Measurements from ENCODE around the gene RRP9.
"Not testable (repeated sequence)": the region's sequence is repeated elsewhere in the genome, so short reads cannot be mapped to it uniquely, and the experiment has no call there.

RRP9 gene

DNA sequence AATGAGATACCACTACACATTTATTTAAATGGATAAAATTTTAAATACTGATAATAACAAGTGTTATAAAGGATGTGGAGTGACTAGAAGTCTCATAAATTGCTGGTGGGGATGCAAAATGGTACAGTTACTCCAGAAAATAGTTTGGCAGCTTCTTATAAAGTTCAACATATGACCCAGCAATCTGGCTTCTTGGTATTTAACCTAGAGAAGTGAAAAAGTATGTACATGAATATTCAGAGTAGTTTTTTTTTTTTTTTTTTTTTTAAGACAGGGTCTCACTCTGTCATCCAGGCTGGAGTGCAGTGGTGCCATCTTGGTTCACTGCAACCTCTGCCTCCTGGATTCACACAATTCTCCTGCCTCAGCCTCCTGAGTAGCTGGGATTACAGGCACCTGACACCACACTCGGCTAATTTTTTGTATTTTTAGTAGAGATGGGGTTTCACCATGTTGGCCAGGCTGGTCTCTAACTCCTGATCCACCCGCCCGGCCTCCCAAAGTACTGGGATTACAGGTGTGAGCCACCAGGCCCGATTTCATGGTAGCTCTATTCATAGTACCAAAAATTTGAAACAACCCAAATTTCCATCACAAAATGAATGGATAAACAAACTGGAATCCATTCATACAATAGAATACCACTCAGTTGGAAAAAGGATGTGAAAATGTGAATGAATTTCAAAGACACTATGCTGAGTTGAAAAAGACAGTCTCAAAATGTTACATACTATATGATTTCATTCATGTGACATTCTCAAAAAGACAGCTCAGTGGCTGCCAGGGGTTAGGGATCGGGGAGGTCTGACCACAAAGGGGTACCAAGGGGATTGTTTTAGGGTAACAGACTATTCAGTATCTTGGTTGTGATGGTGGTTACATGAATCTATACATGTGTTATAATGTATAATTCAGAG is 14.4 kb downstream of the RRP9 start:
- DNase-seq (ENCODE audit: insufficient read length, low spot score) (no peak), FAIRE-seq (no peak)

DNA sequence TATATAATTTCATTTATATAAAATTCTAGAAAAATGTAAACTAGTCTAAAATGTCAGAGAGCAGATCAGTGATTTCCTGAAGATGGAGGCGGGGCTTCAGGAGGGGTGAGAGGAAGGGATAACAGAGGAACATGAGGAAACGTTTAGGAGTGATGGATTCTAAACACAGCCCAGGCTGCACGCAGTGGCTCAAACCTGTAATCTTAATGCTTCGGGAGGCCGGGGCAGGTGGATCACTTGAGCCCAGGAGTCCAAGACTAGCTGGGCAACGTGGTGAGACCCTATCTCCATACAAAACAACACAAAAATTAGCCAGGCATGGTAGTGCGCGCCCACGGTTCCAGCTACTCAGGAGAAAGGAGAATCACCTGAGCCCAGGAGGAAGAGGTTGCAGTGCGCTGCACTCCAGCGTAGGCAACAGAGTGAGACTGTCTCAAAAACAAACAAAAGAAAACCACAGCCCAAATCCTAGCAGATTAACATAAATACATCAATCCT is 20.6 kb downstream of the RRP9 start:
- DNase-seq (ENCODE audit: insufficient read length, low spot score) (no peak), FAIRE-seq (no peak)

DNA sequence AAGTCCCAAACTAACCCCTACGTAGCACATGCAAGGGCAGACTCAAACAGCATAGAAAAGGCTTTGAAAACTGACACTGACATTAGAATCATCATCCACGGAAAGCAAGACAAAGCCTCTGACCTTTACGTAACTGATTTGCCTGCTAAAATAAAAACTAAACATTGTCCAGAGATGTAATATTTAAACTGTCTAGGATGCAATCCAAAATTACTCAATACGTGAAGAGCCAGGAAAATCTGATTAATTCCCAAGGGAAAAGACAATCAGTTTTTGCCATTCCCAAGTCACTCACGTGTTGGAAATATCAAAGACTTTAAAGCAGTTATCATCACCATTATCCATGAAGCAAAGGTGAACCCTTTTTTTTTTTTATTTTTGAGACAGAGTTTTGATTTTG is 25.3 kb downstream of the RRP9 start:
- no peak for DNase-seq (ENCODE audit: insufficient read length, low spot score)
- FAIRE-seq, result no peak

DNA sequence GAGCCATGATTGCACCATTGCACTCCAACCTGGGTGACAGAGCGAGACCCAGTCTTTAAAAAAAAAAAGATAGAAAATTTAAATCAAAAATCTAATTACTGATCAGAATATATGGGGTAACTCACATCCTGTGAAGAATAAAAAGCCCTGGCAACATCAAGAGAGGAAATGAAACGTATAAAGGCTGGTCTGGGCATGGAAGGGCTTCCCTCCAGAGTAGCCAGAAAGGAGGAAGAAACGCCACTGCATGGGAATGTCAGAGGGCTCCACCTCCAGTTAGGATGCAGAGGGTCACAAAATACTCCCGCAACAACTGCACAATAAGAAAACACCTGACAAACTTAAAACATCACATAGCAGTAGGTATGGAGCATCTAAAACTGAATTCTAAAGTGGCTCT is 33.7 kb downstream of the RRP9 start:
- DNase-seq (ENCODE audit: insufficient read length, low spot score), result no peak
- FAIRE-seq, result no peak

DNA sequence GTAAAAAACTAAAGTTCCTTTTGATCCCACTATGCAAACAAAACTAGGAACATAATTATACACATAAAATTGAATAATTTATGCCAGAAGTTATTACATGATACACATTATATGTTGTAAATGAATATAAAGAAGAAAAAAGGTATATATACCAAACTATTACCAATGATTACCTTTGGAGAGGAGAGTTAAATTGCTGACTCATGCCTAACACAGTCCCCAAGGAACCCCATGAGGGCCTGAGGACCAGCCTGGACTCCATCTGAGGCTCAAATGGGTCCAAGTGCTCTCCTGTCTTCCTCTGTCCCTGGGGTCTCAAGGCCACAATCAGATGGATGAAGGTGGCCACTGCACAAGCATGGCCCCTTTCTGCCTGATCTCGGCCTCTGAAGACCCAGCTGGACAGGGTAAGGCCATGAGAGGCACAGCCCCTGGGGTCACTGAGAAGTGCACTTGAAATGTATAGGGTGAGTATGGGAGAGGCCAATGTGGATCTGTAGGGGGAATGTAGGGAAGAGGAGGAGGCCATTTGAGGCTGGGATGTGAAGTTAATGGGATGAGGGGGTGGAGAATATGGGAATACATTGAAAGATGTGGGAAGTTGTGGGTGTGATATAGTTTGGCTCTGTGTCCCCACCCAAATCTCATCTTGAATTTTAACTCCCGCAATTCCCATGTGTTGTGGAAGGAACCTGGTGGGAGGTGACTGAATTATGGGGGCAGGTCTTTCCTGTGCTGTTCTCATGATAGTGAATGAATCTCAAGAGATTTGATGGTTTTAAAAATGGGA is 37.5 kb downstream of the RRP9 start:
- FAIRE-seq (no peak), DNase-seq (ENCODE audit: insufficient read length, low spot score) (no peak)

DNA sequence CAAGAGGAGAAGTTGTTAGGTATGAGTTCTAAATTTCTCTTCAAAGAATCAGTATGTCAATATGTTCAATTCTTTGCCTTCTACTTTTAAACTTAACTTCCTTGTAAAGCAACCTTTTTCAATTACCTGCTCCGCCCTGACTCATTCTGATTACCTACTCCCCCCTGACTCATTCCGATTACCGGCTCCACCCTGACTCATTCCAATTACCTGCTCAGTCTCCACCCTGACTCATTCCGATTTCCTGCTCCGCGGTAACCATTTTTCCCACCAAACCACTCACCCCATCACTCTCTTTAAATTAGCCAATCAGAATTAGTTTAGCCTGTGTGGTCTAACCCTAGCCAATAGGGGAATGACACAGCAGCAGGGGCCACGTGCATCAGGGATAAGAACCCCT is 39.3 kb downstream of the RRP9 start:
- DNase-seq (ENCODE audit: insufficient read length, low spot score); FAIRE-seq: not testable (repeated sequence)

DNA sequence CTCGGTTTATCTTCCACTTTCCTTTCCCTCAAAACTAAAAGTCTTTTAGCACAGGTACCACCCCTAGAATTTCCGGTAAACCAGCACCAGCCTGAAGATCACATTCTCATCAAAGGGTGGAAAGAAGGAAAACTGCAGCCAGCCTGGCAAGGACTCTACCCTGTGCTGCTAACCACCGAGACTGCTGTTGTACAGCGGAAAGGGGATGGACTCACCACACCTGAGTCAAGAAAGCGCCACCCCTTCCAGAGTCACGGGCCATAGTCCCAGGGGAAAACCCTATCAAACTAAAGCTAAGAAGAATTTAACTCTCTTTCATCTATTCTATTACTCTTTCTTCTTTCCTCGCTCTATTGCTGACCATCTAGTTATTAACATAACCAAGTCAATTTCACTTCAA is 41.7 kb downstream of the RRP9 start:
- not testable (repeated sequence) for DNase-seq (ENCODE audit: insufficient read length, low spot score); FAIRE-seq

DNA sequence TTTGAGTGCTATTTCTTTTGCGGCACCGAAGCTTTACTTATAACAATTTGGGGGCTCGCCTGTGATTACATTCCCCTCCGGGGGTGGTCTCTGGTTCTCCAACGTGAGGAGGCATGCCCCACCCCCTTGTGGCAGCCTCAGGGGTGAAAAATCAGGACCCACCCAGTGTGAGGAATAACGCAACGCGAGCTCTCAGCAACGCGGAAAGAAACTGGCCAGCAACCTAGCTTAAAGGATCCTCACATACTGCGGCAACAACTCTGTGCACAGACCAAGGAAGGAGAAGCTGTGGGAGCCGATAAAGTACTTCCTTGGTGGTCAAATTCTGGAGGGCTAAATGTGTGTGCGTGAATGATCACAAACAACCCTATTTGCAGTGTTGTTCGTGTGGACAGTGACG is 44.3 kb downstream of the RRP9 start:
- DNase-seq (ENCODE audit: insufficient read length, low spot score) (no peak), FAIRE-seq (no peak)

DNA sequence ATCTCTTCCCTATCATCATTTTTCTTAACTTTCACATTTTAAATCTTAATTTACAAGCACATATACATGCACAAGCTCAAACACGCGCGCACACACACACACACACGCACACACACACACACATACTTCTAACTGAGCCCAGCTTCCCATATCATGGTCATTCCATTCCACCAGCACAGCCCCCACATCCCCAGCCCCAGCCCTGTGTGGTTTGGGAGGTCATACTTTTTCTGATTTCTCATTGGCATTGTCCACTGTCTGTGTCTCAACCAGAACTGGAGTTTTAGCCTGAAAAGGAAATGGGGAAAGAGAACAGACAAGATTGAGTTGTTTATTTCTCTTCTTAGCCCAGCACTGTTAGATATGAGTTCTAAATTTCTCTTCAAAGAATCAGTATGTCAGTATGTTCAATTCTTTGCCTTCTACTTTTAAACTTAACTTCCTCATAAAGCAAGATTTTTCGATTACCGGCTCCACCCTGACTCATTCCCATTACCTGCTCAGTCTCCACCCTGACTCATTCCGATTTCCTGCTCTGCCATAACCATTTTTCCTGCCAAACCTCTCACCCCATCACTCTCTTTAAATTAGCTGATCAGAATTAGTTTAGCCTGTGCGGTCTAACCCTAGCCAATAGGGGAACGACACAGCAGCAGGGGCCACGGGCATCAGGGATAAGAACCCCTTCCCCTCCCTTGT is 44.9 kb downstream of the RRP9 start:
- FAIRE-seq, result no peak

DNA sequence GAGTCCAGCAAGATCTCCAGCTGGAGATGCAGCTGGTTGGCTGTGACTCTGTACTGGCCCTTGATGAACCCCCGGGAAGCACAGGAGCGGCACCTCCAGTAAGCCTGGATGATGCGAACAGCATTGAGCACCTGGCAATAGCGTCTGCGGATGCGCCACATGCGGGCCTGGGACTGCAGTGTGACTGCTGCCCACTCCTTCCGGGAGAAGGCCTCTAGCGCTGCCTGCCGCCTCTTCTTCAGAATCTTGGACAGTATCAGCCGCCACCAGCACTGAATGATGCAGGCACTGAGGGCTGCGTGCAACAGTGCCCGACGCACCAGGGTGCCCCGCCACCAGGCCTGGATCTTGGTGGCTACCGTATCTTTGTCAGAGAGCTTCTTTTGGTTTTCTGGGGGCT is 46.8 kb downstream of the RRP9 start:
- no peak for FAIRE-seq
- no peak for DNase-seq (ENCODE audit: insufficient read length, low spot score)

More for the DNA sequence above, 44.9 kb downstream of the RRP9 start:
- no peak for DNase-seq (ENCODE audit: insufficient read length, low spot score)

DNA sequence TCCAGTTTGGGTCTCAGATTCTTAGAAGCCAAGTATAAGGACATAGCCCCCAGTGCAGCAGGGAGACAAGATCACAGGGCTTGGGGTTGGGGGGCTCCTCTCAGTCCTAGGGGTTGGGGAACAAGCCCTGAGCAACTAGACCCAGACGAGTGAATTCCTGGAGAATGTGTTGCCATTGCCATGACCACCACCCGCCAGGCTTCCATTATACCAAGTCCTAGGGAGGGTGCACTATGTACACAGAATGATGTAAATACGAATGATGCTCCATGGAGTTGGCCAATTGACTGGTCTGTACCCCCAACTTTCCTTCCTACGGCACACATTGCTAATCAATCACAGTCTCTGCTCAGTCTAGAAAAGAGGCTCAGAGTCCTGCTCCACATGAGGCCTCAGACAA is 47.3 kb downstream of the RRP9 start:
- FAIRE-seq, result no peak
- DNase-seq (ENCODE audit: insufficient read length, low spot score), result no peak

DNA sequence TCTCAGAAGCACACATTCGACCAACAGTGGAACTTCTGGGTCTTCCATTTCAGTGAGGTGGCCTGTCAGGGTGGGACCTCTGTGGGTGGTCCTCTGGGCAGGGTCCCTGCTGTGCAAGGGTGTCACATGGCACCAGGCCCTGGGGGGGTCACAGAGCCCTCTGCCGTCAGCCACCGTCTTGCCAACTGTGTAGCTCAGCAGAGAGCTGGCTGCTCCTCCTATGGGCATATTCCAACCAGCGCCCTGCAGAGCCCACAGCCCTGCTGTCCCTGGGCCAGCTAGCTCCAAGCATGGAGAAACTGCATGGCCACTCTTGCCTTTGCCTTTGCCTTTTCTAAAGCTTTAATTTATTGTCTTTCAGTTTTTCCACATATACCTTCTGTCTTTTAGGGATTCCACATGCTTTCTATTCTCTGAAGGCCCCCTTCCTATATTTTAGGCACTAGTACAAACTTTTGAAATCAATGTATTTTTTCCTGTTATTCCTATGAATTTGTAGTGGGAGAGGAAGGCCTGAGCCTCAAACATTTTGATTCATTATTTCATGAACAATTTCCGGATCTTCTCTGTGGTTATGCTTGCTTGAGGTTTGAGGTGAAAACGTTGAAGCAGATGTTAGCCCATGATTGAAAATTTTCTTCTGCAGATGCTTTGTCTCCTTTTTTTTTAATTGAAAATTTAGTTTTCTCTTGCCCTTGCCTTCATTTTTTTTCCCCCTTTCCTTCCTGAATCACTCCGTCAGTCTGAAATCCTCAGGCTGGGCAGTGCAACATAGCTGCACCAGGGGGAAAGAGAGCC is 50.3 kb downstream of the RRP9 start:
- DNase-seq (ENCODE audit: insufficient read length, low spot score), result no peak
- no peak for FAIRE-seq

DNA sequence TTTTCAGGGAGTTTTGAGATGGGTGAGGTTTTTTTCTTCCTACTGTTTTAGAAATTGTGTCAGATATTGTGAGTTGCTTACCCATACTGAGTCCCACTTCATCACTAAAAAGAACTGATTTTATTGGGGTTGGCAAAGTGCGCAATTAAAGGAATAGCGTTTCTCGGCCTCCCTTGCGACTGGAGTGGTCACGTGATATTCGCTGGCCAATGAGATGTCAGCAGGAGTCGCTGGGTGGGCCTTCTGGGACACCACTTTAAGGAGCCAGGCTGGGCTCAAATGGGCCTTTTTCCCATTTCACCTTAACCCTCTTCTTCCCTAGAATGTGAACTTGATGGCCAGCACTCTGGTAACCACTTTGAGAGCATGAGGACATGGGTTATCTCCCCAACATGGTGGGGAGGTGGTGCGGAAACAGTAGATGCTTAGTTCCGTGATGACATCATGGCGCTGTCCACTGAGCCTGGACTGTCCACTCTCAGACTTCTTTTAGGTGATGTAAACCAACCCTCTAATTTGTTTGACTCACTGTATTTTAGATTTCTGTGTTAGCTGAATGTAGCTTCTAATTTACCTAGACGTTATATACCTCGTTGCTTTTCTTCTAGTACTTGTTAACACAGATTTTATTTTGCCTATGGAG is 53.1 kb downstream of the RRP9 start:
- DNase-seq (ENCODE audit: insufficient read length, low spot score) (no peak), FAIRE-seq (no peak)

DNA sequence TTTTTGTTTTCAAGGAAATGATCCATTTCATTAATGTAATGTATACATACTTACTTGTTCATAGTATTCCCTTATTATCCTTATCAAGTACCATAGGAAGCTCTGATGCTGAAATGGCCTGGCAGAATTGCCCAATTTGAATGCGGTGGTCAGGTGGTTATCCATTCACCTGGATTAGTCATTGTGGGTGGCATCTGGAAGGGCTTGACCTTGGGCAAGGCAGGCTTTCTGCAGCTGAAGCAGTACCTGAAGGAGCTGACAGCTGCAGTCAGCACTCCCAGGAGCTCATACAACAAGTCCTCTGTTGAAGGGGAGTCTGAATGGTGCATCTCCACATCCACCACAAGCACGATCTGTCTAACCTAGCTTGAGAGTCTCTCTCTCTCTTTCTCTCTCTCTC is 54.1 kb downstream of the RRP9 start:
- FAIRE-seq, result no peak
- no peak for DNase-seq (ENCODE audit: insufficient read length, low spot score)

DNA sequence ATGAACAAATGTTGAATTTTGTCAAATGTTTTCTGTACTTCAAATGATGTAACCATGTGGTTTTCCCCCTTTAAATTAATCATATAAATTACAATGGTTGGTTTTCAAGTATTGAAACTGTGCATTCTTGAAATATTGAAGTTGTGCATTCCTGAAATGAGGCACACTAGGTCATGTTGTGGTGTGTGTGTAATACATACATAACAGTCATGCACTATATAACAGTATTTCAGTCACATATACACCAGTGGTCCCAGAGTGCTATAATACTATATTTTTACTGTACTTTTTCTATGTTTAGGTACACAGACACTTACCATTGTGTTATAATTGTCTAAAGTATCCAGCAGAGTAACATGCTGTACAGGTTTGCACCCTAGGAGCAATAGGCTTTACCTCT is 55.3 kb downstream of the RRP9 start:
- FAIRE-seq, result no peak

More for the DNA sequence above, 55.3 kb downstream of the RRP9 start:
- no peak for DNase-seq (ENCODE audit: insufficient read length, low spot score)
